Stimulated activated naive CD8-positive, alpha-beta T cell treated with anti-CD3 and anti-CD28 coated beads, Interleukin-15, amount 100 ng/mL, for 72 hours (primary cell): ENCODE data around the gene ATP1B3.
"Not testable (repeated sequence)": the region's sequence is repeated elsewhere in the genome, so short reads cannot be mapped to it uniquely, and the experiment has no call there.

Experiments
- ATAC-seq: fragments of 150-1000 bp; cut with Tn5 transposase; 2 replicates; pipeline ENCODE4 v1.10.0; 2021; ENCODE audit warnings: mild to moderate bottlenecking, moderate library complexity
- DNase-seq, 2 donors: peaks; one replicate each; pipeline ENCODE4 v3.0.0; 2021 to 2022
- H3K27ac Mint-ChIP-seq, 2 donors: one replicate each; pipeline ENCODE4 v1.8.0; 2022; ENCODE audit warnings: mild to moderate bottlenecking in 2 of 2, mixed read lengths in 2 of 2, moderate library complexity in 2 of 2
- H3K27me3 Mint-ChIP-seq: one replicate; pipeline ENCODE4 v1.8.0; 2022; ENCODE audit warnings: mixed read lengths
- H3K4me1 Mint-ChIP-seq: one replicate; pipeline ENCODE4 v1.8.0; 2022; ENCODE audit warnings: mild to moderate bottlenecking, mixed read lengths
- H3K4me3 Mint-ChIP-seq, 2 donors: one replicate each; pipeline ENCODE4 v1.8.0; 2022; ENCODE audit warnings: mild to moderate bottlenecking in 2 of 2, mixed read lengths in 2 of 2, moderate library complexity in 1 of 2
- H3K9me3 Mint-ChIP-seq, 2 donors: one replicate each; pipeline ENCODE4 v1.8.0; 2022; ENCODE audit warnings: mixed read lengths in 2 of 2

Gene ATP1B3

DNA sequence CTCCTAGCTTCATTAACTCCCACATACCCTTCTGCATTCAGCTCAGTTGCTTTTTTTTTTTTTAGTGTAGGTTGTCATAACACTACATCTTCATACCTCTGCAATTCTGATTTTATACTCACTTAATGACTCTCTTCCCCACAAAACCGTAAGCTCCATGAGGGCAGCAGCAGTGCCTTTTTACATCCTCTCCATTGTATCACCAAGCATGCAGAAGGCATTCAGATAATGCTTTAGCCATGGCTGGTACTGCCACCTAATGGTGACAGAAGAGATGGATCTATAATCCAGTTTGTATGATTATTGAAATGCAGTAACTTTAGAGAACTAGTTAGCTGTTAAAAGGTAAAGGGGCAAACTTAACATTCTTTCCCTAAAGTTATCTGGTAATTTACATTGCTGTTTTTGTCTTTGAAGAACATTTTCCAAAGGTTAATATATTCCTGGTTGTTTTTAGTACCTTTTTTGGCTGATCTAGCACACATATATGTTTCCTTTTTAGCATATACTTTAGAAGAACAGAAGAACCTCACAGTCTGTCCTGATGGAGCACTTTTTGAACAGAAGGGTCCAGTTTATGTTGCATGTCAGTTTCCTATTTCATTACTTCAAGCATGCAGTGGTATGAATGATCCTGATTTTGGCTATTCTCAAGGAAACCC is 36.8 kb downstream of the ATP1B3 start:
- peaks cover 6 to 7% of the 10 kb centered on the region in 2 donors for H3K9me3 Mint-ChIP-seq
- peak overlapping the region in 1 of 2 donors; percentile 3 for H3K27ac Mint-ChIP-seq
- H3K27me3 Mint-ChIP-seq: no peaks in the 10 kb centered on the region
- H3K4me3 Mint-ChIP-seq: no peak overlapping the region
- DNase-seq (peak; percentile 36 to 49), ATAC-seq (peak; percentile 75)
- H3K4me1 Mint-ChIP-seq: no peaks in the 10 kb centered on the region

DNA sequence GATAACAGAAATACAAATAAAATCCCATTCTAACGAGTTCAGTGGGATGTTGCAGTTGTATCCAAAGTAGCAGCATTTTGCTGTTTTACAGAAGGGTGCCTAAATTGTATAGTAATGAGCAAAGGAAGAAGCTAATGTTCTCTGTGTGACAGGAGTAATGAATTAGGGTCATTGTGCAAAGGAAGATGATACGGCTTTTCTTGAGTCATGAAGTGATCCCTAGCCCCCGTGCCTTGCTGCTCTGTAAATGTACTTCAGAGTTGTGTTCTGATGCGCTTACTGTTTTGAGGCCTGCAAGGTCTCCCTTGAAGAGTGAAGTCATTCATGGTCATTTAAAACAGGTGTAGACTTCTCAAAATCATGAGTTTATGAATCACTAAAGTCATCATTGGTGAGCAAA is 37.9 kb downstream of the ATP1B3 start:
- Mint-ChIP-seq H3K4me3 (no peak overlapping the region), H3K27me3 (no peaks in the 10 kb centered on the region), H3K9me3 (peaks cover 6 to 7% of the 10 kb centered on the region in 2 donors), H3K4me1 (no peaks in the 10 kb centered on the region), H3K27ac (no peak overlapping the region)
- DNase-seq: no peak
- ATAC-seq: no peak

GRCh38 chr3:141915016-141915415 is 38.6 kb downstream of the ATP1B3 start:
- DNase-seq (no peak), ATAC-seq (no peak)
- Mint-ChIP-seq H3K4me3 (no peak overlapping the region), H3K27me3 (no peaks in the 10 kb centered on the region), H3K9me3 (peaks cover 6 to 7% of the 10 kb centered on the region in 2 donors), H3K27ac (no peak overlapping the region), H3K4me1 (no peaks in the 10 kb centered on the region)

DNA sequence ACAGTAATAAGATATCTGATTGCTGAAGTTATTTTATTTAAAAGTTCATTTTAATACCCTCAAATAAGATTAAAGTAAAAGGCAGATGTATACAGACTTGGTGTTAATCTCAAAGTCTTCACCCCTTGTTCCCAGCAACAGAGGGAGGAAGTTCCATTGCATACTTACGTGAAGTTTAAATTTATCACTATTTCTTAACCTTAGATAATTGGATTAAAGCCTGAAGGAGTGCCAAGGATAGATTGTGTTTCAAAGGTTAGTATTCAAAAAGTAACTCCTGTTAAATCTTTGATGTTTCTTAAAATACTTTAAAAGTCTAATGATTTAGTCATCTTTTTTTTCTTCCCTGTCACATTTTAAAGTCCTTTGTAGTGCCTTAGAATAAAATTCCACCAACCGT is 39.3 kb downstream of the ATP1B3 start:
- H3K4me3 Mint-ChIP-seq: no peak overlapping the region
- peaks cover 6 to 7% of the 10 kb centered on the region in 2 donors for H3K9me3 Mint-ChIP-seq
- H3K4me1 Mint-ChIP-seq: no peaks in the 10 kb centered on the region
- DNase-seq (no peak), ATAC-seq (no peak)
- H3K27me3 Mint-ChIP-seq: no peaks in the 10 kb centered on the region
- no peak overlapping the region for H3K27ac Mint-ChIP-seq

GRCh38 chr3:141920701-141921100 is 44.3 kb downstream of the ATP1B3 start:
- H3K9me3 Mint-ChIP-seq: no peaks in the 10 kb centered on the region
- H3K27ac Mint-ChIP-seq: no peak overlapping the region
- DNase-seq: no peak
- H3K4me1 Mint-ChIP-seq: no peaks in the 10 kb centered on the region
- no peak overlapping the region for H3K4me3 Mint-ChIP-seq
- no peaks in the 10 kb centered on the region for H3K27me3 Mint-ChIP-seq
- no peak for ATAC-seq

DNA sequence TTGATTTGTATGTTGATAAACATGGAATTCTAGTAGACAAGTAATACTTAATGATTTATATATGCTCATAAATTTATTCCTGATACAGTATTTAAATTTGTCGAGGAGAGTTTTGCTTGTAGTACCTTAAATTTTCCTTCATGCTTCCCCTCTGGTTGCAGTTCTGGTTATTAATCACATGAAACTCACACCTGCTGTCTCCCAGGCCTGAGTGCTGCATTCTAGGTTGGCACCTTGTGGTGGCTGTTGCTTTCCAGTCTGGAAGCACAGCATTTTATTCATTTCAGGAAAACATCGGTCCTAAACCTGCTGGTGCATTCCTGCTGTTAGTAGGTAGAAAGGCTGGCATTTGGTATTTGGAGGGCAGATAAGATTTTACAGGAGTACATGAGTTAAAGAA is 44.9 kb downstream of the ATP1B3 start:
- DNase-seq (no peak), ATAC-seq (no peak)
- Mint-ChIP-seq H3K4me1 (no peaks in the 10 kb centered on the region), H3K27ac (no peak overlapping the region), H3K9me3 (no peaks in the 10 kb centered on the region), H3K4me3 (no peak overlapping the region), H3K27me3 (no peaks in the 10 kb centered on the region)

- not testable (repeated sequence) for H3K4me3 Mint-ChIP-seq, ATAC-seq, H3K9me3 Mint-ChIP-seq, H3K27me3 Mint-ChIP-seq, DNase-seq, H3K4me1 Mint-ChIP-seq
- peak overlapping the region in 1 of 2 donors; percentile 80 for H3K27ac Mint-ChIP-seq
Measured at GRCh38 chr3:141925677-141926076, 49.2 kb downstream of the ATP1B3 start.

- no peaks in the 10 kb centered on the region for H3K9me3 Mint-ChIP-seq
Measured at GRCh38 chr3:141926929-141927328, 50.5 kb downstream of the ATP1B3 start.

GRCh38 chr3:141928631-141929270 is 52.3 kb downstream of the ATP1B3 start:
- H3K27ac Mint-ChIP-seq: peak overlapping the region; percentile 83 to 88
- H3K27me3 Mint-ChIP-seq: no peaks in the 10 kb centered on the region
- no peak for ATAC-seq
- H3K4me1 Mint-ChIP-seq: no peaks in the 10 kb centered on the region
- DNase-seq: no peak
- H3K4me3 Mint-ChIP-seq: no peak overlapping the region
- H3K9me3 Mint-ChIP-seq: no peaks in the 10 kb centered on the region

More at GRCh38 chr3:141926929-141927328, 50.5 kb downstream of the ATP1B3 start:
- no peaks in the 10 kb centered on the region for H3K4me1 Mint-ChIP-seq
- ATAC-seq (no peak), DNase-seq (no peak)
- H3K27ac Mint-ChIP-seq: no peak overlapping the region
- H3K4me3 Mint-ChIP-seq: no peak overlapping the region
- H3K27me3 Mint-ChIP-seq: no peaks in the 10 kb centered on the region

GRCh38 chr3:141929341-141929995 is 53.0 kb downstream of the ATP1B3 start:
- Mint-ChIP-seq H3K27ac (peak overlapping the region in 1 of 2 donors; percentile 37), H3K9me3 (no peaks in the 10 kb centered on the region), H3K4me3 (no peak overlapping the region), H3K27me3 (no peaks in the 10 kb centered on the region), H3K4me1 (peaks cover 4% of the 10 kb centered on the region)
- no peak for DNase-seq
- ATAC-seq: no peak

DNA sequence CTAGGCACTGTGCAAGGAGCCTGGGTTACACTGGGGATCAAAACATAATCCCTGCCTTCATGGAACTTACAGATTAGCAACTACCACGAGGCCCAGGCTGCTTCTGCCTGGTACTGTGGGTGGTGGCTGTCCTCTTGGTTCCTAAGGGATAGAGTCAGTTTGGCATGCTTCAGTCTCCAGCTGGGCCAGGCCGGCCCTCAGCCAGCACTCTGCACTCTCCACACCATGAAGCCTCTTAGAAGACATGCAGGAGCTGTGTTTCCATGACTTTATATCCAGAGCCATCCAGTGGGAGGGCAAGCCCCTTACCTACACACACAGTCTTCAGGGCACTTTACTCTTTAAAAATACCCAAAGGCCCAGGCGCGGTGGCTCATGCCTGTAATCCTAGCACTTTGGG is 54.4 kb downstream of the ATP1B3 start:
- peak overlapping the region in 1 of 2 donors; percentile 85 for H3K27ac Mint-ChIP-seq
- no peak overlapping the region for H3K4me3 Mint-ChIP-seq
- peak; percentile 23 for ATAC-seq
- peaks cover 4% of the 10 kb centered on the region for H3K4me1 Mint-ChIP-seq
- no peak for DNase-seq
- no peaks in the 10 kb centered on the region for H3K27me3 Mint-ChIP-seq
- H3K9me3 Mint-ChIP-seq: no peaks in the 10 kb centered on the region

DNA sequence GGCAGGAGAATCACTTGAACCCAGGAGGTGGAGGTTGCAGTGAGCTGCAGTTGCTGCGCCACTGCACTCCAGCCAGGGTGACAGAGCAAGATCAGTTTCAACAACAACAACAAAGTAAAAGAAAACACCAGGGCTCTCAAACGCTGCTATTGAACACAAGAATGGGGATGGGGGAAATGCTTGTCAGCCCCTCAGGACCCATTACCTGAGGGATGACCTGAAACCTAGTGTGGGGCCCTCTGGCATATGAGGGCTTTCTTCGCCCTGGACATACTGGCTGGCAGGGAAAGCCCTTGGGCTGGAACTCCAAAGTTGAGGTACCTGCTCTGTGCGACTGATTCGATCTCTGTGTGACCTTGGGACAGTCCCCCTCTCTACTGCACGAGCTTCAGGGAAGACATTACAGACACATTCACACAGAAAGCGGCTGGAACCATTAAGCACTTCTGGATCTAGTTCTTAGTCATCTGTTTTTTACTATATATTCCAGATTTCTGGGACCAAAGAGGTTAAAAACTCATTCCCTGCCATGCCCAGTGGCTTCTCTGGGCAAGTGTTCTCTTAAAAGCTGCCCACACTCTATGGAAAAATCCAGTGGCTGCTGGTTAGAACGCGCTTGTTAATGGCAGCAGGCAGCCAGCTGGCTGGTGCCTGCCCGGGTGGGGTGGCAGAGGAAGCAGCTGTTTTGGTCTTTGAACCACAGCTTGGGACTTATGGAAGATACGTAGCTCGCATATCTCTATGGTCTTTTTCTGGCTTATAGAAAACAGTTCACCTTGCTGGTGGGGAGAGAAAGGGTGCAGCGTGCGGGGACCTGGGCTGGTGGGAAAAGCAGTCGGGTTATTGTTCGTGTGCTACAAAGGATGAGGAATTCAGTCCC is 57.2 kb downstream of the ATP1B3 start:
- Mint-ChIP-seq H3K4me1 (peaks cover 4% of the 10 kb centered on the region), H3K4me3 (no peak overlapping the region)

GRCh38 chr3:141934354-141934753 is 57.9 kb downstream of the ATP1B3 start:
- Mint-ChIP-seq H3K27me3 (no peaks in the 10 kb centered on the region), H3K4me3 (no peak overlapping the region), H3K4me1 (peaks cover 4% of the 10 kb centered on the region), H3K27ac (no peak overlapping the region), H3K9me3 (no peaks in the 10 kb centered on the region)
- DNase-seq: no peak
- no peak for ATAC-seq

More for the DNA sequence above, 57.2 kb downstream of the ATP1B3 start:
- no peaks in the 10 kb centered on the region for H3K27me3 Mint-ChIP-seq
- H3K9me3 Mint-ChIP-seq: no peaks in the 10 kb centered on the region
- no peak for ATAC-seq
- no peak overlapping the region for H3K27ac Mint-ChIP-seq
- no peak for DNase-seq

DNA sequence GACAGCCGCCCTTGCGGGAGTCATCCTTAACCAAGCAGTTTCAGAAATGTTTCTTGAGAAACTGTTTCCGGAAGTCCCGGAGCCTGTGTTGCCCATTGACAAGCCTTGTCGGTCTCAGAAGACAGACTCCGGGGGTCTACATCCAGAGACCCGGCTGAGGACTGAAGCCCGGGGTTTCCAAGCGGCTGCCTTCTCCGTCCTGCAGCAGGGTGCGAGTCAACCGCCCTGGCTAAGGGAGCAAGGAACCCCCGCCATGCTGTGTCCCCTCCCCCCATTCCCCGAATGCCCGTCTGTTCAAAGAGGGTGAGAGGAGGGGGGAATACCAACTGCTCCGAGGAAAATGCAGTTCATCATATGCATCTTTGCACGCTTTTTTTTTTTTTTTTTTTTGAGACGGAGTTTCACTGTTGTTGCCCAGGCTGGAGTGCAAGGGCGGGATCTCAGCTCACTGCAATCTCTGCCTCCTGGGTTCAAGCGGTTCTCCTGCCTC is 61.6 kb downstream of the ATP1B3 start:
- peak overlapping the region in 1 of 2 donors; percentile 88 for H3K27ac Mint-ChIP-seq
- no peaks in the 10 kb centered on the region for H3K9me3 Mint-ChIP-seq
- peaks cover 24% of the 10 kb centered on the region for H3K4me1 Mint-ChIP-seq
- ATAC-seq: no peak
- H3K27me3 Mint-ChIP-seq: no peaks in the 10 kb centered on the region
- H3K4me3 Mint-ChIP-seq: no peak overlapping the region
- DNase-seq: no peak

GRCh38 chr3:141939759-141940158 is 63.3 kb downstream of the ATP1B3 start:
- Mint-ChIP-seq H3K9me3 (no peaks in the 10 kb centered on the region), H3K27ac (no peak overlapping the region), H3K4me3 (no peak overlapping the region), H3K27me3 (no peaks in the 10 kb centered on the region), H3K4me1 (peaks cover 19% of the 10 kb centered on the region)
- ATAC-seq (no peak), DNase-seq (no peak)
